Endothelial cell of umbilical vein (primary cell): ENCODE measurements around the gene NTMT1. TPM values are rescaled to one million over a fixed set of nuclear protein-coding genes. Genes with fewer than 3 reads are reported as not detected.

ENCODE experiments used
- BruUV-seq: library from RNA; stranded (reverse); fragments of 400-500 nt; replicated peaks from 2 replicates; lab custom pipeline; 2021; lab: Mats Ljungman, UMichigan
- CTCF ChIA-PET: fragments of 300-600, 350-600 bp; sonication (Branson Sonifier 250); formaldehyde crosslinking; loops from one replicate; lab custom pipeline; 2021; ENCODE audit warnings: antibody characterized with exemption, inconsistent platforms; lab: Charles Lee
- POLR2A ChIA-PET: fragments of 300-600, 350-600 bp; sonication (Branson Sonifier 250); formaldehyde crosslinking; loops from one replicate; lab custom pipeline; 2021; ENCODE audit warnings: antibody characterized with exemption, inconsistent platforms; lab: Charles Lee
- DNase-seq: peaks from one replicate; pipeline ENCODE4 v3.0.0-alpha.2; 2011; ENCODE audit warnings: low read depth, low spot score
- FAIRE-seq: peaks from 2 replicates; lab custom pipeline; 2011; peaks lifted over from hg19 to GRCh38; lab: Jason Lieb, UNC
- H2AFZ ChIP-seq: 2 replicates; pipeline ENCODE4 v1.6.0; 2012; ENCODE audit warnings: low read depth, low read length, control low read depth, inconsistent platforms
- H3K27ac ChIP-seq: 2 replicates; pipeline ENCODE4 v1.5.1; 2011; ENCODE audit warnings: low read depth, mild to moderate bottlenecking, control low read depth, low read length, moderate library complexity; ENCODE audit not compliant: insufficient read depth
- H3K27me3 ChIP-seq, 2 experiments: 2 replicates each; pipeline versions ENCODE4 v1.6.0 to v1.6.1; 2011; ENCODE audit warnings: low read length in 2 of 2, mixed read lengths in 1 of 2; ENCODE audit not compliant: control insufficient read depth in 2 of 2, insufficient read depth in 2 of 2
- H3K36me3 ChIP-seq, 2 experiments: 2 replicates in 1 of 2; 3 replicates in 1 of 2; pipeline ENCODE4 v1.5.1; 2011; ENCODE audit warnings: low read length in 2 of 2, mild to moderate bottlenecking in 1 of 2, moderate library complexity in 1 of 2; ENCODE audit not compliant: control insufficient read depth in 2 of 2, insufficient read depth in 2 of 2; ENCODE audit errors: extremely low read depth in 1 of 2
- H3K4me1 ChIP-seq: 3 replicates; pipeline ENCODE4 v1.5.1; 2011; ENCODE audit warnings: mild to moderate bottlenecking, low read length; ENCODE audit not compliant: control insufficient read depth, insufficient read depth; ENCODE audit errors: extremely low read depth
- H3K4me2 ChIP-seq: 2 replicates; pipeline ENCODE4 v1.6.1; 2011; ENCODE audit warnings: low read length, control low read depth, mixed read lengths; ENCODE audit not compliant: insufficient read depth
- H3K4me3 ChIP-seq, 3 experiments: fragments of 200-600 bp in 1 of 3; sonication (generic), shearing (Covaris generic) in 1 of 3; replicated peaks in 1 of 3; 2 replicates each; pipeline ENCODE4 v1.5.1; 2011 to 2016; ENCODE audit warnings: control low read depth in 3 of 3, low read length in 3 of 3, mild to moderate bottlenecking in 2 of 3, inconsistent platforms in 1 of 3, low read depth in 1 of 3, moderate library complexity in 1 of 3; ENCODE audit not compliant: insufficient read depth in 1 of 3
- H3K79me2 ChIP-seq: 2 replicates; pipeline ENCODE4 v1.6.0; 2012; ENCODE audit warnings: low read length, inconsistent platforms; ENCODE audit not compliant: control insufficient read depth, insufficient read depth
- H3K9ac ChIP-seq: replicated peaks from 2 replicates; pipeline ENCODE3; 2011; ENCODE audit warnings: low read length, control low read depth; ENCODE audit not compliant: insufficient read depth; ENCODE audit errors: extremely low read depth
- H3K9me1 ChIP-seq: replicated peaks from 3 replicates; pipeline ENCODE4 v1.6.0; 2011; ENCODE audit warnings: mild to moderate bottlenecking, low read length; ENCODE audit not compliant: control insufficient read depth, insufficient read depth; ENCODE audit errors: extremely low read depth
- H3K9me3 ChIP-seq: replicated peaks from 2 replicates; pipeline ENCODE4 v1.5.1; 2012; ENCODE audit warnings: low read length, inconsistent platforms; ENCODE audit not compliant: control insufficient read depth, insufficient read depth
- H4K20me1 ChIP-seq: replicated peaks from 2 replicates; pipeline ENCODE3; 2011; ENCODE audit warnings: mild to moderate bottlenecking, low read length; ENCODE audit not compliant: control insufficient read depth, insufficient read depth; ENCODE audit errors: extremely low read depth
- EZH2 ChIP-seq: IDR thresholded peaks from 2 replicates; pipeline ENCODE4 v1.6.1; 2012; ENCODE audit warnings: borderline replicate concordance, low read depth, mild to moderate bottlenecking, moderate library complexity, low read length, inconsistent platforms; ENCODE audit not compliant: severe bottlenecking
- FOS ChIP-seq: IDR thresholded peaks from 2 replicates; pipeline ENCODE4 v1.6.1; 2011; ENCODE audit warnings: mild to moderate bottlenecking, low read length, moderate library complexity, borderline replicate concordance; ENCODE audit not compliant: insufficient read depth
- GATA2 ChIP-seq: IDR thresholded peaks from 2 replicates; pipeline ENCODE4 v1.7.0; 2011; ENCODE audit warnings: low read depth, mild to moderate bottlenecking, moderate library complexity, mixed read lengths, low read length; ENCODE audit not compliant: insufficient read length, insufficient read depth
- JUN ChIP-seq: IDR thresholded peaks from 2 replicates; pipeline ENCODE4 v1.6.1; 2011; ENCODE audit warnings: borderline replicate concordance, low read depth; ENCODE audit not compliant: insufficient read length, insufficient read depth
- MYC ChIP-seq: IDR thresholded peaks from one replicate; pipeline ENCODE4 v1.6.1; 2011; ENCODE audit warnings: mild to moderate bottlenecking, low read depth, low read length
- POLR2A ChIP-seq: IDR thresholded peaks from 2 replicates; pipeline ENCODE4 v1.6.1; 2012; ENCODE audit warnings: low read depth, mild to moderate bottlenecking, control low read depth, low read length
- POLR2AphosphoS5 ChIP-seq: IDR thresholded peaks from 2 replicates; pipeline ENCODE4 v1.6.1; 2012; ENCODE audit warnings: low read depth, mild to moderate bottlenecking, control low read depth, low read length, moderate library complexity; ENCODE audit not compliant: insufficient read depth
- dilution Hi-C: fragments of 300-500 bp; cut with MboI; formaldehyde crosslinking; loops from one replicate; pipeline ENCODE4 v1.15.0; 2019; ENCODE audit warnings: low sequenced_read_pairs; ENCODE audit not compliant: extremely low pct_ligation_motif_present
- intact Hi-C: fragments of 100-400 bp; cut with micrococcal nuclease; formaldehyde crosslinking; loops from one replicate; pipeline ENCODE4 v1.10.0; 2022
- polyA plus RNA-seq, 4 experiments: library from polyadenylated mRNA; depleted of rRNA in 3 of 4; stranded (reverse) in 3 of 4; unstranded in 1 of 4; fragments of >200 nt; gene quantifications; 2 replicates each; pipeline versions ENCODE4 v1.2.1 to v1.2.3, GENCODE V29; 2011 to 2012; ENCODE audit warnings: missing spikeins in 1 of 4
- total RNA-seq: library from RNA; stranded (reverse); gene quantifications from 2 replicates; pipeline ENCODE4 v1.2.3, GENCODE V29; 2021
- TF ChIP-seq, protein P1 (sequence below): IDR thresholded peaks from 2 replicates; pipeline ENCODE4 v1.6.1; 2011; ENCODE audit not compliant: insufficient read depth, insufficient read length
- TF ChIP-seq, protein P2 (sequence below), 2 donors: IDR thresholded peaks; 1 replicate in 1 of 2; 2 replicates in 1 of 2; pipeline ENCODE4 v1.5.1; 2011; ENCODE audit warnings: low read length in 2 of 2, mild to moderate bottlenecking in 2 of 2, moderate library complexity in 2 of 2, control low read depth in 1 of 2, inconsistent platforms in 1 of 2, low read depth in 1 of 2; ENCODE audit not compliant: insufficient read depth in 1 of 2; ENCODE audit errors: extremely low read depth in 1 of 2

The NTMT1 gene
- total and polyA plus RNA-seq, 2 donors (not counting 3 experiments of a cell fraction or from before 2014, with no cell fraction given) = 47.6 to 58.3 TPM

DNA sequence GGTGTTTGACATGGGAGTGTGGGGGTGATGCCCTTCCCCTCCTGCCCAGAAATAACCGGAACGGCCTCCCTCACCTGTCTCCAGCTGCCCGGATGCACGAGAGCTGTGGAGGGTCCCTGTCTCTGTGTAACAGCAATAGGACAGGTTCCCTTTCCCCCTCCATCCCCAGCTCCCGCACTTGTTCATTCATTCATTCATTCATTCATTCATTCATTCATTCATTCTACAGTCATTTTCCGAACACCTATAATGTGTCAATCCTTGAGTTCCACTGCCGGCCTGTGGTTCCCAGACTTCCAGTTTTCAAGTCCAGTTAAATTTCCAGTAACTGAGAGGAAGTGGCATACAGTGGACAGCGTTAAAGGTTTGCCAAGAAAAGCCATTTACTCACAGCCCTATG is 46.7 kb downstream of the NTMT1 start:
- intact Hi-C loops (no loop called here), dilution Hi-C loops (no loop called here)
- Histone ChIP-seq H3K4me2 (no peak overlapping the region), H3K27ac (no peak overlapping the region), H3K9me3 (no peaks in the 10 kb centered on the region), H3K9ac (no peak overlapping the region), H3K36me3 (no peaks in the 10 kb centered on the region), H3K27me3 (peaks cover 0 to 1% of the 10 kb centered on the region in 2 experiments), H3K79me2 (no peaks in the 10 kb centered on the region), H2AFZ (no peak overlapping the region), H3K4me3 (no peak overlapping the region), H3K9me1 (no peaks in the 10 kb centered on the region), H4K20me1 (no peaks in the 10 kb centered on the region), H3K4me1 (no peaks in the 10 kb centered on the region)
- BruUV-seq = no TSS peak
- no peak for FAIRE-seq
- TF ChIP-seq EZH2 (no peak), GATA2 (no peak)
- ChIA-PET POLR2A (no interaction called here), CTCF (no interaction called here)
- DNase-seq = no peak

DNA sequence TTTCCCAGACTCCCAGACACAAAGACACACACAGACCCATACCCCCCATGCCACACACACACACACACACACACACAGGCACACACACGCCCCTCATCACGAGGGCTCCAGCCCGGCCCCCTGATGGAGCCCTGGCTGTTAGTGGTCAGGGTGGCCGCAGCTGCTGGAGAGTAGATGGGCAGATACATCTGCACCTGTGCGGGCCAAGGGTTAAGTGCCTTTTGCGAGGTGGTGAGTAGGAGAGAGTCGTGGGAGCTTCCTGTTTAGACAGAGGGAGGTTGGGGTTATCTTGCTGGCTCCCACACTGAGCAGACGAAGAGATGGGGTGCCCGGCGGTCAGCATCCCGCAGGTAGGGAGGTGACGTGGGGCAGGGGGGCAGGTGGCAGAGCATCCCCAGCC is 47.6 kb downstream of the NTMT1 start:
- H3K4me1 ChIP-seq = no peaks in the 10 kb centered on the region
- POLR2A ChIA-PET = no interaction called here
- H3K9me1 ChIP-seq = no peaks in the 10 kb centered on the region
- H3K4me3 ChIP-seq = no peak overlapping the region
- no peak overlapping the region for H2AFZ ChIP-seq
- no peaks in the 10 kb centered on the region for H3K9me3 ChIP-seq
- no peak overlapping the region for H3K9ac ChIP-seq
- no peaks in the 10 kb centered on the region for H4K20me1 ChIP-seq
- H3K4me2 ChIP-seq = no peak overlapping the region
- no peaks in the 10 kb centered on the region for H3K36me3 ChIP-seq
- H3K27ac ChIP-seq = no peak overlapping the region
- BruUV-seq = no TSS peak
- CTCF ChIA-PET = no interaction called here
- FAIRE-seq (no peak), DNase-seq (no peak)
- no peak for TF ChIP-seq FOS
- TF ChIP-seq EZH2 = no peak
- TF ChIP-seq MYC = no peak
- no peak for TF ChIP-seq GATA2
- TF ChIP-seq, protein P1, sequence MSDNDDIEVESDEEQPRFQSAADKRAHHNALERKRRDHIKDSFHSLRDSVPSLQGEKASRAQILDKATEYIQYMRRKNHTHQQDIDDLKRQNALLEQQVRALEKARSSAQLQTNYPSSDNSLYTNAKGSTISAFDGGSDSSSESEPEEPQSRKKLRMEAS = no peak
- TF ChIP-seq, protein P2, sequence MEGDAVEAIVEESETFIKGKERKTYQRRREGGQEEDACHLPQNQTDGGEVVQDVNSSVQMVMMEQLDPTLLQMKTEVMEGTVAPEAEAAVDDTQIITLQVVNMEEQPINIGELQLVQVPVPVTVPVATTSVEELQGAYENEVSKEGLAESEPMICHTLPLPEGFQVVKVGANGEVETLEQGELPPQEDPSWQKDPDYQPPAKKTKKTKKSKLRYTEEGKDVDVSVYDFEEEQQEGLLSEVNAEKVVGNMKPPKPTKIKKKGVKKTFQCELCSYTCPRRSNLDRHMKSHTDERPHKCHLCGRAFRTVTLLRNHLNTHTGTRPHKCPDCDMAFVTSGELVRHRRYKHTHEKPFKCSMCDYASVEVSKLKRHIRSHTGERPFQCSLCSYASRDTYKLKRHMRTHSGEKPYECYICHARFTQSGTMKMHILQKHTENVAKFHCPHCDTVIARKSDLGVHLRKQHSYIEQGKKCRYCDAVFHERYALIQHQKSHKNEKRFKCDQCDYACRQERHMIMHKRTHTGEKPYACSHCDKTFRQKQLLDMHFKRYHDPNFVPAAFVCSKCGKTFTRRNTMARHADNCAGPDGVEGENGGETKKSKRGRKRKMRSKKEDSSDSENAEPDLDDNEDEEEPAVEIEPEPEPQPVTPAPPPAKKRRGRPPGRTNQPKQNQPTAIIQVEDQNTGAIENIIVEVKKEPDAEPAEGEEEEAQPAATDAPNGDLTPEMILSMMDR (IDR thresholded peaks at IDR 0.05; ENCODE audit: extremely low read depth in 1 of 2, insufficient read depth in 1 of 2, low read depth in 1 of 2, low read length in 2 of 2) = no peak
- TF ChIP-seq POLR2A = no peak
- no peak for TF ChIP-seq POLR2AphosphoS5
- TF ChIP-seq JUN = no peak
- intact Hi-C loops (no loop called here), dilution Hi-C loops (no loop called here)
- no peaks in the 10 kb centered on the region for H3K79me2 ChIP-seq
- H3K27me3 ChIP-seq = peaks cover 0 to 1% of the 10 kb centered on the region in 2 experiments
